HCT116 (cell line): ENCODE results near the gene GUCY2C. TPM values are rescaled to one million over a fixed set of nuclear protein-coding genes. Genes with fewer than 3 reads are reported as not detected.

Source experiments
- ATAC-seq: fragments of 200-7000 bp; cut with Tn5 transposase; 2 replicates; pipeline ENCODE4 v1.9.1; 2020; ENCODE audit warnings: mild to moderate bottlenecking, moderate library complexity
- BruUV-seq: library from RNA; stranded (reverse); fragments of 400-500 nt; replicated peaks from 2 replicates; lab custom pipeline; 2021; lab: Mats Ljungman, UMichigan
- CTCF ChIA-PET: fragments of 300-600 bp; sonication (Branson Sonifier 250); formaldehyde crosslinking; loops from one replicate; lab custom pipeline; 2021; ENCODE audit warnings: antibody characterized with exemption; lab: Charles Lee
- POLR2A ChIA-PET: fragments of 300-600, 350-600 bp; sonication (Branson Sonifier 250); formaldehyde crosslinking; loops from one replicate; lab custom pipeline; 2021; ENCODE audit warnings: antibody characterized with exemption; lab: Charles Lee
- RAD21 ChIA-PET, 2 experiments: fragments of 300-600 bp; sonication (Branson Sonifier 250); formaldehyde crosslinking; loops; one replicate each; lab custom pipeline; 2023; ENCODE audit warnings: low total read pairs in 2 of 2; ENCODE audit not compliant: uncharacterized antibody in 2 of 2, unreplicated experiment in 2 of 2, low non-redundant PET in 1 of 2; lab: Charles Lee
- DNase-seq: peaks from one replicate; pipeline ENCODE4 v3.0.0-alpha.2; 2010; ENCODE audit warnings: low read depth, low spot score
- H2AFZ ChIP-seq: fragments of 200-600 bp; shearing (Covaris generic), sonication (generic); 2 replicates; pipeline ENCODE4 v1.6.1; 2017; ENCODE audit warnings: low read depth, mixed run types, mixed read lengths, antibody characterized with exemption, low read length; ENCODE audit not compliant: poor library complexity, severe bottlenecking
- H3K27ac ChIP-seq: 2 replicates; pipeline ENCODE4 v1.5.1; 2012; ENCODE audit warnings: low read depth, low read length
- H3K27me3 ChIP-seq: fragments of 200-600 bp; sonication (generic); 2 replicates; pipeline ENCODE4 v1.6.1; 2016; ENCODE audit warnings: mixed run types, low read length, mixed read lengths; ENCODE audit not compliant: insufficient read depth
- H3K36me3 ChIP-seq, 2 experiments: fragments of 200-500 bp in 1 of 2; fragments of 200-600 bp in 1 of 2; sonication (Bioruptor generic) in 1 of 2; sonication (generic) in 1 of 2; 2 replicates each; pipeline versions ENCODE4 v1.5.1 to v1.6.1; 2014 to 2016; ENCODE audit warnings: low read length in 2 of 2, inconsistent platforms in 1 of 2, mixed read lengths in 1 of 2, mixed run types in 1 of 2; ENCODE audit not compliant: insufficient read depth in 2 of 2, control insufficient read depth in 1 of 2
- H3K4me1 ChIP-seq, 2 experiments: fragments of 200-600 bp in 1 of 2; sonication (generic) in 1 of 2; 2 replicates each; pipeline versions ENCODE4 v1.5.1 to v1.6.1; 2012 to 2017; ENCODE audit warnings: low read length in 2 of 2, inconsistent platforms in 1 of 2, mild to moderate bottlenecking in 1 of 2, mixed read lengths in 1 of 2, mixed run types in 1 of 2, moderate library complexity in 1 of 2; ENCODE audit not compliant: insufficient read depth in 2 of 2, control insufficient read depth in 1 of 2
- H3K4me2 ChIP-seq: fragments of 200-600 bp; sonication (generic); 2 replicates; pipeline ENCODE4 v1.6.1; 2017; ENCODE audit warnings: mixed run types, low read length, mixed read lengths
- H3K4me3 ChIP-seq, 2 experiments: fragments of 200-600 bp in 1 of 2; sonication (generic) in 1 of 2; replicated peaks in 1 of 2; 2 replicates each; pipeline ENCODE4 v1.5.1; 2011 to 2016; ENCODE audit warnings: low read length in 2 of 2, control low read depth in 1 of 2, low read depth in 1 of 2, mild to moderate bottlenecking in 1 of 2, mixed read lengths in 1 of 2, mixed run types in 1 of 2
- H3K79me2 ChIP-seq: fragments of 200-600 bp; sonication (generic); 2 replicates; pipeline ENCODE4 v1.6.1; 2017; ENCODE audit warnings: mild to moderate bottlenecking, mixed run types, low read length, moderate library complexity, mixed read lengths; ENCODE audit not compliant: insufficient read depth
- H3K9ac ChIP-seq: fragments of 200-600 bp; sonication (generic); 2 replicates; pipeline ENCODE4 v1.6.1; 2016; ENCODE audit warnings: low read length, mixed read lengths
- H3K9me2 ChIP-seq: fragments of 200-600 bp; sonication (generic), shearing (Covaris generic); 2 replicates; pipeline ENCODE4 v1.6.1; 2017; ENCODE audit warnings: mixed run types, mild to moderate bottlenecking, moderate library complexity; ENCODE audit not compliant: insufficient read depth
- H3K9me3 ChIP-seq, 2 experiments: fragments of 200-500 bp in 1 of 2; fragments of 200-600 bp in 1 of 2; sonication (Bioruptor generic) in 1 of 2; sonication (generic) in 1 of 2; 2 replicates each; pipeline ENCODE4 v1.6.1; 2014 to 2017; ENCODE audit warnings: low read length in 2 of 2, mixed read lengths in 2 of 2, inconsistent platforms in 1 of 2, low read depth in 1 of 2, mild to moderate bottlenecking in 1 of 2, mixed run types in 1 of 2, moderate library complexity in 1 of 2; ENCODE audit not compliant: control insufficient read depth in 1 of 2, insufficient read depth in 1 of 2
- H4K20me1 ChIP-seq: fragments of 200-600 bp; sonication (generic), shearing (Covaris generic); 2 replicates; pipeline ENCODE4 v1.6.1; 2017; ENCODE audit warnings: mixed run types, mild to moderate bottlenecking, moderate library complexity; ENCODE audit not compliant: insufficient read depth
- CEBPB ChIP-seq: IDR thresholded peaks from 2 replicates; pipeline ENCODE4 v1.6.1; 2012; ENCODE audit warnings: low read depth
- EGR1 ChIP-seq: IDR thresholded peaks from 2 replicates; pipeline ENCODE4 v1.6.1; 2012; ENCODE audit warnings: low read depth
- ELF1 ChIP-seq: IDR thresholded peaks from 2 replicates; pipeline ENCODE4 v1.6.1; 2012; ENCODE audit warnings: low read depth, borderline replicate concordance
- EZH2 ChIP-seq: fragments of 200-600 bp; sonication (generic); IDR thresholded peaks from 2 replicates; pipeline ENCODE4 v1.6.1; 2017; ENCODE audit warnings: antibody characterized with exemption, mixed run types
- FOSL1 ChIP-seq: IDR thresholded peaks from 2 replicates; pipeline ENCODE4 v1.6.1; 2012; ENCODE audit warnings: low read depth
- JUND ChIP-seq: IDR thresholded peaks from 2 replicates; pipeline ENCODE4 v1.6.1; 2012
- MAX ChIP-seq: IDR thresholded peaks from 2 replicates; pipeline ENCODE4 v1.6.1; 2012
- REST ChIP-seq: IDR thresholded peaks from 2 replicates; pipeline ENCODE4 v1.6.1; 2012; ENCODE audit warnings: low read depth
- SP1 ChIP-seq: IDR thresholded peaks from 2 replicates; pipeline ENCODE4 v1.6.1; 2012; ENCODE audit warnings: low read depth
- SRF ChIP-seq: IDR thresholded peaks from 2 replicates; pipeline ENCODE4 v1.6.1; 2012; ENCODE audit warnings: low read depth
- intact Hi-C: fragments of 100-400 bp; cut with micrococcal nuclease; formaldehyde crosslinking; loops from 2 replicates; pipeline ENCODE4 v1.10.0; 2022
- total RNA-seq: library from RNA; stranded (reverse); gene quantifications from one replicate; pipeline ENCODE4 v1.2.1, GENCODE V29; 2021; ENCODE audit not compliant: unreplicated experiment
- TF ChIP-seq, protein P1 (sequence below), 3 experiments: fragments of 200-600 bp in 1 of 3; sonication (generic) in 1 of 3; IDR thresholded peaks in 2 of 3; conservative IDR thresholded peaks in 1 of 3; 2 replicates each; pipeline ENCODE4 v1.5.1; 2012 to 2017; ENCODE audit warnings: low read depth in 2 of 3, low read length in 2 of 3, antibody characterized with exemption in 1 of 3, borderline replicate concordance in 1 of 3, control low read depth in 1 of 3, mild to moderate bottlenecking in 1 of 3, mixed read lengths in 1 of 3, mixed run types in 1 of 3, moderate library complexity in 1 of 3; ENCODE audit not compliant: insufficient read depth in 1 of 3

GUCY2C gene
- total RNA-seq, 1 experiment from 2014 or later: not detected

- no peaks in the 10 kb centered on the region for H3K4me1 ChIP-seq
- ATAC-seq (no peak), DNase-seq (no peak)
- ChIA-PET RAD21 (no interaction called here), POLR2A (no interaction called here), CTCF (no interaction called here)
- no peak overlapping the region for H3K4me2 ChIP-seq
- no peaks in the 10 kb centered on the region for H3K79me2 ChIP-seq
- no peak overlapping the region for H3K27ac ChIP-seq
- H4K20me1 ChIP-seq: no peaks in the 10 kb centered on the region
- intact Hi-C loops: no loop called here
- BruUV-seq: no TSS peak
- no peaks in the 10 kb centered on the region for H3K9me2 ChIP-seq
- H3K9ac ChIP-seq: no peak overlapping the region
- H2AFZ ChIP-seq: no peak overlapping the region
- no peaks in the 10 kb centered on the region for H3K9me3 ChIP-seq
- H3K4me3 ChIP-seq: no peak overlapping the region
- TF ChIP-seq ELF1 (no peak), EGR1 (no peak), MAX (no peak)
- TF ChIP-seq, protein P1, sequence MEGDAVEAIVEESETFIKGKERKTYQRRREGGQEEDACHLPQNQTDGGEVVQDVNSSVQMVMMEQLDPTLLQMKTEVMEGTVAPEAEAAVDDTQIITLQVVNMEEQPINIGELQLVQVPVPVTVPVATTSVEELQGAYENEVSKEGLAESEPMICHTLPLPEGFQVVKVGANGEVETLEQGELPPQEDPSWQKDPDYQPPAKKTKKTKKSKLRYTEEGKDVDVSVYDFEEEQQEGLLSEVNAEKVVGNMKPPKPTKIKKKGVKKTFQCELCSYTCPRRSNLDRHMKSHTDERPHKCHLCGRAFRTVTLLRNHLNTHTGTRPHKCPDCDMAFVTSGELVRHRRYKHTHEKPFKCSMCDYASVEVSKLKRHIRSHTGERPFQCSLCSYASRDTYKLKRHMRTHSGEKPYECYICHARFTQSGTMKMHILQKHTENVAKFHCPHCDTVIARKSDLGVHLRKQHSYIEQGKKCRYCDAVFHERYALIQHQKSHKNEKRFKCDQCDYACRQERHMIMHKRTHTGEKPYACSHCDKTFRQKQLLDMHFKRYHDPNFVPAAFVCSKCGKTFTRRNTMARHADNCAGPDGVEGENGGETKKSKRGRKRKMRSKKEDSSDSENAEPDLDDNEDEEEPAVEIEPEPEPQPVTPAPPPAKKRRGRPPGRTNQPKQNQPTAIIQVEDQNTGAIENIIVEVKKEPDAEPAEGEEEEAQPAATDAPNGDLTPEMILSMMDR (IDR thresholded peaks at IDR 0.05 in 2 of 3, conservative IDR thresholded peaks at IDR 0.05 in 1 of 3; ENCODE audit: borderline replicate concordance in 1 of 3, insufficient read depth in 1 of 3, low read depth in 2 of 3, low read length in 2 of 3): no peak
- no peaks in the 10 kb centered on the region for H3K36me3 ChIP-seq
- H3K27me3 ChIP-seq: no peaks in the 10 kb centered on the region
Measured at GRCh38 chr12:14588571-14588970, 107.8 kb downstream of the GUCY2C start.

GRCh38 chr12:14578646-14579045, 117.8 kb downstream of the GUCY2C start:
- no peak overlapping the region for H3K27ac ChIP-seq
- H3K79me2 ChIP-seq: no peaks in the 10 kb centered on the region
- BruUV-seq: no TSS peak
- ATAC-seq (no peak), DNase-seq (no peak)
- H3K4me3 ChIP-seq: no peak overlapping the region
- H3K9me2 ChIP-seq: no peaks in the 10 kb centered on the region
- H3K9me3 ChIP-seq: no peaks in the 10 kb centered on the region
- no peak overlapping the region for H3K4me2 ChIP-seq
- no peak overlapping the region for H2AFZ ChIP-seq
- CTCF ChIA-PET: no interaction called here
- intact Hi-C loops: no loop called here
- H3K4me1 ChIP-seq: no peaks in the 10 kb centered on the region
- RAD21 ChIA-PET: no interaction called here
- no peak for TF ChIP-seq JUND
- TF ChIP-seq SP1: no peak
- TF ChIP-seq REST: no peak
- TF ChIP-seq, protein P1 (IDR thresholded peaks at IDR 0.05 in 2 of 3, conservative IDR thresholded peaks at IDR 0.05 in 1 of 3; ENCODE audit: borderline replicate concordance in 1 of 3, insufficient read depth in 1 of 3, low read depth in 2 of 3, low read length in 2 of 3): no peak
- no peak for TF ChIP-seq SRF
- no peak for TF ChIP-seq FOSL1
- TF ChIP-seq EZH2: no peak
- TF ChIP-seq CEBPB: no peak
- no peaks in the 10 kb centered on the region for H4K20me1 ChIP-seq
- POLR2A ChIA-PET: no interaction called here
- no peak overlapping the region for H3K9ac ChIP-seq
- H3K36me3 ChIP-seq: no peaks in the 10 kb centered on the region
- no peaks in the 10 kb centered on the region for H3K27me3 ChIP-seq
